Hindlimb muscle (tissue), 1 donor: ENCODE results near the gene P4HA1. TPM values are rescaled to one million over a fixed set of nuclear protein-coding genes. Genes with fewer than 3 reads are reported as not detected.

Experiments used
- DNase-seq: peaks from one replicate; pipeline ENCODE4 v3.0.0-alpha.2; 2013
- polyA plus RNA-seq: library from polyadenylated mRNA; unstranded; fragments of 120-200 nt; gene quantifications from one replicate; pipeline ENCODE4 v1.2.1, GENCODE V29; 2013; ENCODE audit not compliant: insufficient read length

P4HA1 gene
- polyA plus RNA-seq, 1 donor, result 39.0 TPM

DNA sequence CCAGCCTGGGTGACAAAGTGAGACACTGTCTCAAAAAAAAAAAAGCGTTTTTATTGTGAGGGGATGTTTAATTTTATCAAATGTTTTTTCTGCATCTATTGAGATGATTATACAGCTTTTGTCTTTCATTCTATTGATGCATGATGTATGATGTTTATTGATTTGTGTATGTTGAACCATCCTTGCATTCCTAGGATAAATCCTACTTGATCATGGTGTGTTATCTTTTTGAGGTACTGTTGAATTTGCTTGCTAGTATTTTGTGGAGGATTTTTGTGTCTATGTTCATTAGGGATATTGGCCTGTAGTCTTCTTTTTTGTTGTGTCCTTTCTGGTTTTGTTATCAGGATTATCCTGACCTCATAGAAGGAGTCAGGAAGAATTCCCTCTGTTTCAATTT lies 119.8 kb downstream of the P4HA1 start:
- no peak for DNase-seq

Other genes starting within 250 kb of the P4HA1 start
- gene OIT3, start 203.1 kb downstream of the P4HA1 start, polyA plus RNA-seq, result 10.3 TPM
- gene PLA2G12B, start 142.1 kb downstream of the P4HA1 start, polyA plus RNA-seq, result 0.17 TPM
- 4.4 TPM for gene NUDT13, start 13.6 kb upstream of the P4HA1 start, polyA plus RNA-seq
- 20.4 TPM for gene ECD, start 71.1 kb upstream of the P4HA1 start, polyA plus RNA-seq
- gene FAM149B1, start 71.3 kb upstream of the P4HA1 start, polyA plus RNA-seq, result 24.7 TPM
- 19.6 TPM for gene DNAJC9, start 150.4 kb upstream of the P4HA1 start, polyA plus RNA-seq
- 71.7 TPM for gene MRPS16, start 155.8 kb upstream of the P4HA1 start, polyA plus RNA-seq